Neural cell (in vitro differentiated cells): ENCODE data around the gene ZFYVE28. TPM values are rescaled to one million over a fixed set of nuclear protein-coding genes. Genes with fewer than 3 reads are reported as not detected.

Experiments used
- H2AFZ ChIP-seq: fragments of 200-600, 300-800 bp; sonication (generic), shearing (Covaris generic); 2 replicates; pipeline ENCODE4 v1.6.0; 2014; ENCODE audit warnings: low read depth, mild to moderate bottlenecking, antibody characterized with exemption, low read length, moderate library complexity
- H3F3A ChIP-seq: fragments of 200-600 bp; shearing (Covaris generic); 2 replicates; pipeline ENCODE4 v1.6.1; 2016; ENCODE audit warnings: mild to moderate bottlenecking, moderate library complexity, mixed read lengths, antibody characterized with exemption, low read length; ENCODE audit not compliant: insufficient read depth, poor library complexity, severe bottlenecking
- H3K27ac ChIP-seq: fragments of 200-600, 300-800 bp; sonication (generic), shearing (Covaris generic); 2 replicates; pipeline ENCODE4 v1.5.1; 2014; ENCODE audit warnings: mild to moderate bottlenecking, low read length, moderate library complexity
- H3K27me3 ChIP-seq: fragments of 300-800, 200-600 bp; sonication (generic), shearing (Covaris generic); 2 replicates; pipeline ENCODE4 v1.6.0; 2014; ENCODE audit warnings: mild to moderate bottlenecking, low read depth, low read length, moderate library complexity; ENCODE audit not compliant: insufficient read depth
- H3K36me3 ChIP-seq: fragments of 300-800, 200-600 bp; sonication (generic), shearing (Covaris generic); 2 replicates; pipeline ENCODE4 v1.5.1; 2014; ENCODE audit warnings: mild to moderate bottlenecking, antibody characterized with exemption, low read length, moderate library complexity; ENCODE audit not compliant: insufficient read depth
- H3K4me2 ChIP-seq: fragments of 300-800, 200-600 bp; sonication (generic), shearing (Covaris generic); 2 replicates; pipeline ENCODE4 v1.6.0; 2014; ENCODE audit warnings: mild to moderate bottlenecking, low read length
- H3K4me3 ChIP-seq: fragments of 300-800, 200-600 bp; sonication (generic), shearing (Covaris generic); 2 replicates; pipeline ENCODE4 v1.5.1; 2014; ENCODE audit warnings: mild to moderate bottlenecking, low read length, moderate library complexity
- H3K79me2 ChIP-seq: fragments of 200-600 bp; shearing (Covaris generic); replicated peaks from 2 replicates; pipeline ENCODE4 v1.6.0; 2014; ENCODE audit warnings: mild to moderate bottlenecking, low read length, moderate library complexity; ENCODE audit not compliant: insufficient read depth
- H3K9ac ChIP-seq: fragments of 300-800, 200-600 bp; sonication (generic), shearing (Covaris generic); 2 replicates; pipeline ENCODE4 v1.6.1; 2016; ENCODE audit warnings: mild to moderate bottlenecking, low read length, mixed read lengths
- H3K9me2 ChIP-seq: fragments of 200-600 bp; shearing (Covaris generic); 2 replicates; pipeline ENCODE4 v1.6.1; 2016; ENCODE audit warnings: mild to moderate bottlenecking, low read length, mixed read lengths; ENCODE audit not compliant: insufficient read depth
- H3K9me3 ChIP-seq: fragments of 200-600, 300-800 bp; sonication (generic), shearing (Covaris generic); 2 replicates; pipeline ENCODE4 v1.6.1; 2016; ENCODE audit warnings: mild to moderate bottlenecking, mixed run types, low read length, moderate library complexity, mixed read lengths
- H4K20me1 ChIP-seq: fragments of 200-600 bp; shearing (Covaris generic); 2 replicates; pipeline ENCODE4 v1.6.1; 2016; ENCODE audit warnings: mild to moderate bottlenecking, mixed run types; ENCODE audit not compliant: insufficient read depth
- EP300 ChIP-seq: fragments of 450-650 bp; conservative IDR thresholded peaks from 2 replicates; pipeline ENCODE4 v1.6.1; 2014; ENCODE audit warnings: antibody characterized with exemption, mild to moderate bottlenecking, moderate library complexity; ENCODE audit not compliant: poor library complexity, severe bottlenecking
- EZH2 ChIP-seq: fragments of 200-600, 300-800 bp; shearing (Covaris generic), sonication (generic); IDR thresholded peaks from 2 replicates; pipeline ENCODE4 v1.6.1; 2014; ENCODE audit warnings: antibody characterized with exemption, low read length, borderline replicate concordance, mild to moderate bottlenecking; ENCODE audit not compliant: insufficient read depth, poor library complexity, severe bottlenecking
- MXI1 ChIP-seq: fragments of 450-650 bp; conservative IDR thresholded peaks from 2 replicates; pipeline ENCODE4 v1.6.1; 2014; ENCODE audit warnings: antibody characterized with exemption, mild to moderate bottlenecking; ENCODE audit not compliant: poor library complexity, severe bottlenecking
- POLR2AphosphoS5 ChIP-seq: IDR thresholded peaks from 2 replicates; pipeline ENCODE4 v1.6.1; 2012
- RAD21 ChIP-seq: fragments of 450-650 bp; conservative IDR thresholded peaks from 2 replicates; pipeline ENCODE4 v1.6.1; 2014; ENCODE audit warnings: antibody characterized with exemption, mild to moderate bottlenecking, moderate library complexity
- SMC3 ChIP-seq: fragments of 450-650 bp; conservative IDR thresholded peaks from 2 replicates; pipeline ENCODE4 v1.6.1; 2014; ENCODE audit warnings: antibody characterized with exemption, mild to moderate bottlenecking, moderate library complexity; ENCODE audit not compliant: poor library complexity
- TAF1 ChIP-seq: IDR thresholded peaks from 2 replicates; pipeline ENCODE4 v1.6.1; 2012; ENCODE audit warnings: low read depth
- polyA plus RNA-seq: library from polyadenylated mRNA; depleted of rRNA; stranded (reverse); fragments of >200 nt; gene quantifications from 2 replicates; pipeline ENCODE4 v1.2.3, GENCODE V29; 2014
- TF ChIP-seq, protein P1 (sequence below): IDR thresholded peaks from 2 replicates; pipeline ENCODE4 v1.6.1; 2012; ENCODE audit warnings: borderline replicate concordance
- TF ChIP-seq, protein P2 (sequence below): fragments of 450-650 bp; IDR thresholded peaks from 2 replicates; pipeline ENCODE4 v1.5.1; 2014; ENCODE audit warnings: antibody characterized with exemption, mild to moderate bottlenecking, moderate library complexity; ENCODE audit not compliant: poor library complexity, severe bottlenecking

ZFYVE28 gene
- polyA plus RNA-seq, 1 donor from 2014 or later: 2.4 TPM

GRCh38 chr4:2247128-2248043, 171.1 kb downstream of the ZFYVE28 start:
- no peak overlapping the region for H3K27ac ChIP-seq
- no peak overlapping the region for H3K4me2 ChIP-seq
- no peaks in the 10 kb centered on the region for H3K9me2 ChIP-seq
- no peak for TF ChIP-seq RAD21
- TF ChIP-seq, protein P1, sequence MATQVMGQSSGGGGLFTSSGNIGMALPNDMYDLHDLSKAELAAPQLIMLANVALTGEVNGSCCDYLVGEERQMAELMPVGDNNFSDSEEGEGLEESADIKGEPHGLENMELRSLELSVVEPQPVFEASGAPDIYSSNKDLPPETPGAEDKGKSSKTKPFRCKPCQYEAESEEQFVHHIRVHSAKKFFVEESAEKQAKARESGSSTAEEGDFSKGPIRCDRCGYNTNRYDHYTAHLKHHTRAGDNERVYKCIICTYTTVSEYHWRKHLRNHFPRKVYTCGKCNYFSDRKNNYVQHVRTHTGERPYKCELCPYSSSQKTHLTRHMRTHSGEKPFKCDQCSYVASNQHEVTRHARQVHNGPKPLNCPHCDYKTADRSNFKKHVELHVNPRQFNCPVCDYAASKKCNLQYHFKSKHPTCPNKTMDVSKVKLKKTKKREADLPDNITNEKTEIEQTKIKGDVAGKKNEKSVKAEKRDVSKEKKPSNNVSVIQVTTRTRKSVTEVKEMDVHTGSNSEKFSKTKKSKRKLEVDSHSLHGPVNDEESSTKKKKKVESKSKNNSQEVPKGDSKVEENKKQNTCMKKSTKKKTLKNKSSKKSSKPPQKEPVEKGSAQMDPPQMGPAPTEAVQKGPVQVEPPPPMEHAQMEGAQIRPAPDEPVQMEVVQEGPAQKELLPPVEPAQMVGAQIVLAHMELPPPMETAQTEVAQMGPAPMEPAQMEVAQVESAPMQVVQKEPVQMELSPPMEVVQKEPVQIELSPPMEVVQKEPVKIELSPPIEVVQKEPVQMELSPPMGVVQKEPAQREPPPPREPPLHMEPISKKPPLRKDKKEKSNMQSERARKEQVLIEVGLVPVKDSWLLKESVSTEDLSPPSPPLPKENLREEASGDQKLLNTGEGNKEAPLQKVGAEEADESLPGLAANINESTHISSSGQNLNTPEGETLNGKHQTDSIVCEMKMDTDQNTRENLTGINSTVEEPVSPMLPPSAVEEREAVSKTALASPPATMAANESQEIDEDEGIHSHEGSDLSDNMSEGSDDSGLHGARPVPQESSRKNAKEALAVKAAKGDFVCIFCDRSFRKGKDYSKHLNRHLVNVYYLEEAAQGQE: no peak
- TF ChIP-seq POLR2AphosphoS5: peak; percentile 7
- no peak overlapping the region for H2AFZ ChIP-seq
- H3K9ac ChIP-seq: no peak overlapping the region
- H3K4me3 ChIP-seq: no peak overlapping the region
- no peaks in the 10 kb centered on the region for H3K27me3 ChIP-seq
- H3K36me3 ChIP-seq: no peaks in the 10 kb centered on the region
- no peaks in the 10 kb centered on the region for H4K20me1 ChIP-seq
- H3K79me2 ChIP-seq: no peaks in the 10 kb centered on the region
- H3K9me3 ChIP-seq: no peaks in the 10 kb centered on the region
- H3F3A ChIP-seq: no peaks in the 10 kb centered on the region

DNA sequence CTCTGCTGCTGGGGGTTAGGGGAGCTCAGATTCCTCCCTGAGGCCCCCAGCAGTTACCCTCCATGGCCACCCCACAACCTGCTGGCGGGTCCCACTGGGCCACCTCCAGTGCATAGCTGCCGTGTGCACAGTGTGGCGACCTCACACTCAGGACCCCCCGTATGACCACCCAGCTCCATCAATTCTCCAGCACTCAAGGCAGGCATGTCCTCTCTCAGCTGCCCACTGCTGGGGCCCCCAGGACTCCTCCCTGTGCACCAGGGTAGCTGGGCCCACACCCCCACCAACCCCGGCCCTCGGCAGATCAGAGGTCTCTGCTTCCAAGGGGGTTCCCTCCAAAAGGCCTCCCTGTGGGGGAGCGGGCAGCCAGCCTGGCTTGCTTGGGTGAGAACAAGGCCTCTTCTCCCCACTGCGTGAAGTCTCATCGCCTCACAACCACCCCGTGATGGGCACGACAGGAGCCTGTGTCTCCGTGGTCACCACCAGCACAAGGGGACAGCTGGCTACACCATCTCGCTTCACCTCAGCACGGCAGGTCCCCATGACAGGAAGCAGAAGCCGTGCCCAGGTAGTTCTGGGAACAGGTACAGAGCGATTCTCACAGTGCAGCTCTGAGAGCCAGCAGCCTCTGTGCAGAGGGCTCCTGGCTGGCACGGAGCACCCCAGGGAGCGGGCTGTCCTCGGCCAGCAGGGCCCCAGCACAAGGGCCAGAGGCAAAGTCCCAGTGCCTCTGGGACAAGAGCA, 171.9 kb downstream of the ZFYVE28 start:
- no peak overlapping the region for H3K9ac ChIP-seq
- no peaks in the 10 kb centered on the region for H3K27me3 ChIP-seq
- H3K4me3 ChIP-seq: no peak overlapping the region
- TF ChIP-seq SMC3: no peak
- TF ChIP-seq, protein P2, sequence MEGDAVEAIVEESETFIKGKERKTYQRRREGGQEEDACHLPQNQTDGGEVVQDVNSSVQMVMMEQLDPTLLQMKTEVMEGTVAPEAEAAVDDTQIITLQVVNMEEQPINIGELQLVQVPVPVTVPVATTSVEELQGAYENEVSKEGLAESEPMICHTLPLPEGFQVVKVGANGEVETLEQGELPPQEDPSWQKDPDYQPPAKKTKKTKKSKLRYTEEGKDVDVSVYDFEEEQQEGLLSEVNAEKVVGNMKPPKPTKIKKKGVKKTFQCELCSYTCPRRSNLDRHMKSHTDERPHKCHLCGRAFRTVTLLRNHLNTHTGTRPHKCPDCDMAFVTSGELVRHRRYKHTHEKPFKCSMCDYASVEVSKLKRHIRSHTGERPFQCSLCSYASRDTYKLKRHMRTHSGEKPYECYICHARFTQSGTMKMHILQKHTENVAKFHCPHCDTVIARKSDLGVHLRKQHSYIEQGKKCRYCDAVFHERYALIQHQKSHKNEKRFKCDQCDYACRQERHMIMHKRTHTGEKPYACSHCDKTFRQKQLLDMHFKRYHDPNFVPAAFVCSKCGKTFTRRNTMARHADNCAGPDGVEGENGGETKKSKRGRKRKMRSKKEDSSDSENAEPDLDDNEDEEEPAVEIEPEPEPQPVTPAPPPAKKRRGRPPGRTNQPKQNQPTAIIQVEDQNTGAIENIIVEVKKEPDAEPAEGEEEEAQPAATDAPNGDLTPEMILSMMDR: no peak
- TF ChIP-seq EZH2: no peak
- no peak for TF ChIP-seq POLR2AphosphoS5
- TF ChIP-seq EP300: no peak
- no peak for TF ChIP-seq TAF1
- no peak for TF ChIP-seq RAD21
- no peak for TF ChIP-seq MXI1
- TF ChIP-seq, protein P1: no peak
- no peaks in the 10 kb centered on the region for H3K9me2 ChIP-seq
- H2AFZ ChIP-seq: no peak overlapping the region
- H3F3A ChIP-seq: no peaks in the 10 kb centered on the region
- no peaks in the 10 kb centered on the region for H3K79me2 ChIP-seq
- no peak overlapping the region for H3K27ac ChIP-seq
- H3K9me3 ChIP-seq: no peaks in the 10 kb centered on the region
- no peaks in the 10 kb centered on the region for H4K20me1 ChIP-seq
- H3K36me3 ChIP-seq: no peaks in the 10 kb centered on the region
- no peak overlapping the region for H3K4me2 ChIP-seq
